Neutrophil (primary cell): ENCODE data around the gene BTRC.

Experiments used
- H3K27ac ChIP-seq: fragments of 200-600 bp; sonication (generic); 2 replicates; pipeline ENCODE4 v1.5.1; 2016; ENCODE audit warnings: mild to moderate bottlenecking, moderate library complexity
- H3K27me3 ChIP-seq: fragments of 200-600 bp; sonication (generic); 2 replicates; pipeline ENCODE4 v1.6.0; 2016; ENCODE audit warnings: mild to moderate bottlenecking
- H3K36me3 ChIP-seq: fragments of 200-600 bp; sonication (generic); 2 replicates; pipeline ENCODE4 v1.5.1; 2017
- H3K4me1 ChIP-seq, 2 experiments: fragments of 200-600 bp in 1 of 2; sonication (generic) in 1 of 2; 1 replicate in 1 of 2; 2 replicates in 1 of 2; pipeline versions ENCODE4 v1.5.1 to v1.6.1; 2013 to 2016; ENCODE audit warnings: low read depth in 1 of 2, low read length in 1 of 2, mild to moderate bottlenecking in 1 of 2, moderate library complexity in 1 of 2; ENCODE audit not compliant: control insufficient read depth in 1 of 2, insufficient read depth in 1 of 2
- H3K4me3 ChIP-seq, 2 experiments: fragments of 200-600 bp in 1 of 2; sonication (generic) in 1 of 2; 1 replicate in 1 of 2; 2 replicates in 1 of 2; pipeline ENCODE4 v1.5.1; 2013 to 2016; ENCODE audit warnings: low read depth in 1 of 2, low read length in 1 of 2, mild to moderate bottlenecking in 1 of 2, moderate library complexity in 1 of 2
- H3K9me3 ChIP-seq: fragments of 200-600 bp; sonication (generic); 2 replicates; pipeline ENCODE4 v1.5.1; 2016
- TF ChIP-seq, protein P1 (sequence below): fragments of 200-600 bp; sonication (generic); IDR thresholded peaks from 2 replicates; pipeline ENCODE4 v1.5.1; 2016; ENCODE audit warnings: antibody characterized with exemption

BTRC gene

DNA sequence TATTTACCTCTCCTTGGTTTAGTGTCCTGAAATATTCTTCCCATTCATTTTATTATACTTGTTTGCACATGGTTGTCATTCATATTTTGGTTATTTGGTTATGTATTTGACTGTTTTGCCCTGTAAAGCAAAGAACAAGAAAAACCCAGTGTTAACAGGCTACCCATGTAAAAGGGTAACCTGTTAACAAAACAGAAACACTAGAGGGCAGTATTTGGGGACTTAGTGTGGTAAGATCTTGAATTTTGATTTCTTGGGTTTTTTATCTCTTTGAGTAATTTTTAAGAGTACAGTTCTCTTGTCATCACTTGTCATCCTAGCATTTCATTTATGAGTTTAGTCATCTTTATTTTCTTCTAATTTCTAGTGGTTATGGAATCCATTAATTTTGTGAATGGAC lies 182.8 kb downstream of the BTRC start:
- TF ChIP-seq, protein P1, sequence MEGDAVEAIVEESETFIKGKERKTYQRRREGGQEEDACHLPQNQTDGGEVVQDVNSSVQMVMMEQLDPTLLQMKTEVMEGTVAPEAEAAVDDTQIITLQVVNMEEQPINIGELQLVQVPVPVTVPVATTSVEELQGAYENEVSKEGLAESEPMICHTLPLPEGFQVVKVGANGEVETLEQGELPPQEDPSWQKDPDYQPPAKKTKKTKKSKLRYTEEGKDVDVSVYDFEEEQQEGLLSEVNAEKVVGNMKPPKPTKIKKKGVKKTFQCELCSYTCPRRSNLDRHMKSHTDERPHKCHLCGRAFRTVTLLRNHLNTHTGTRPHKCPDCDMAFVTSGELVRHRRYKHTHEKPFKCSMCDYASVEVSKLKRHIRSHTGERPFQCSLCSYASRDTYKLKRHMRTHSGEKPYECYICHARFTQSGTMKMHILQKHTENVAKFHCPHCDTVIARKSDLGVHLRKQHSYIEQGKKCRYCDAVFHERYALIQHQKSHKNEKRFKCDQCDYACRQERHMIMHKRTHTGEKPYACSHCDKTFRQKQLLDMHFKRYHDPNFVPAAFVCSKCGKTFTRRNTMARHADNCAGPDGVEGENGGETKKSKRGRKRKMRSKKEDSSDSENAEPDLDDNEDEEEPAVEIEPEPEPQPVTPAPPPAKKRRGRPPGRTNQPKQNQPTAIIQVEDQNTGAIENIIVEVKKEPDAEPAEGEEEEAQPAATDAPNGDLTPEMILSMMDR = no peak
- no peak overlapping the region for H3K4me3 ChIP-seq
- H3K4me1 ChIP-seq = no peaks in the 10 kb centered on the region
- H3K36me3 ChIP-seq = peaks cover 50% of the 10 kb centered on the region
- H3K27me3 ChIP-seq = no peaks in the 10 kb centered on the region
- H3K9me3 ChIP-seq = no peaks in the 10 kb centered on the region
- H3K27ac ChIP-seq = no peak overlapping the region

DNA sequence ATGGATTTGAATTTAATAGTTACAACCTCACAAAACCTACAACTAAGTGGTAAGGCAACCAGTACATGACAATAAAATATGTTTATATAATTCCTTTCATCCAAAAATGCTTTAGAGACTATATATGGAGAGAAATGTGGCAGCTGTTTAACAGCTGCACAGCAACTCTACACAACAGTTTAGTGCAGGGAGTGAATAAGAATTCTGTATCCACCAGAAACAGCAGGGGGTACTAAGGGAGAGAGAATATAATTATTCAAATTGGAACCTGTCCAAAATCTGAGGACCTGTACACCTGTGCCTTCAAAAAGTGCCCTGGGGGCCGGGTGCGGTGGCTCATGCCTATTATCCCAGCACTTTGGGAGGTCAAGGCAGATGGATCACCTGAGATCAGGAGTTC lies 184.5 kb downstream of the BTRC start:
- Histone ChIP-seq H3K9me3 (no peaks in the 10 kb centered on the region), H3K27ac (no peak overlapping the region), H3K4me1 (no peaks in the 10 kb centered on the region), H3K27me3 (no peaks in the 10 kb centered on the region), H3K4me3 (no peak overlapping the region), H3K36me3 (peaks cover 36% of the 10 kb centered on the region)
- TF ChIP-seq, protein P1 = no peak

DNA sequence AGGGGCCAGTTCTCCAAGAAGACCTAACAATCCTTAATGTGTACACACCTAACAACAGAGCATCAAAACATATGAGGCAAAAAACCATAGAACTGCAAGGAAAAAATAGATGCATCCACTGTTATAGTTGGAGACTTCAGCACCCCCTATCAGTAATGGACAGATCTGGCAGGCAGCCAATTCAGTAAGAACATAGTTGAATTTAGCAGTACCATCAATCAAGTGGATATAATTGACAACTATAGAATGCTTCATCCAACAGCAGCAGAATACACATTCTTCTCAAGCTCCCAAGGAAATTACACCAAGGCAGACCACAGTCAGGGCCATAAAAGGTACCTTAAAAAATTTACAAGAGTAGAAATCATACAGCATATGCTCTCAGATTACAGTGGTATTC lies 191.9 kb downstream of the BTRC start:
- no peaks in the 10 kb centered on the region for H3K9me3 ChIP-seq
- TF ChIP-seq, protein P1 = no peak
- no peaks in the 10 kb centered on the region for H3K27me3 ChIP-seq
- H3K36me3 ChIP-seq = peaks cover 3% of the 10 kb centered on the region
- no peaks in the 10 kb centered on the region for H3K4me1 ChIP-seq
- H3K27ac ChIP-seq = no peak overlapping the region
- no peak overlapping the region for H3K4me3 ChIP-seq

DNA sequence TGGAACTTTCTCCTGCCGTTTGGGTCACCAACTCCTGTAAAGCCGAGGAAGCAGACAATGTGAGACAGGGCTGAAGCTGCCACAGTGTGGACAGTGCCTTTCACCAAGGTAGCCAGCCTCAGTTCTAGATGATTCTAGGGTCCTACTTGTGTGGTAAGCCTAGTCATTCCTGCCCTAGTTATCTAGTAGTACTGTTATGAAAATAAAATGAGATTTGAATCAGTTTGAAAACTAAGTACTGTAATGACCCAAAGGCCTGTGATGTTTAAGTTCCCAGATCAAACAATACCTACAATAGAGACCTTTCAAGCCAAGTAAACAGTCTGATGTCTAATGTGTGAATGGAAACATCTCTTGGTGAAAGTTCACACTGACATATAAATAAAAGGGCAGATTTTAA lies 197.0 kb downstream of the BTRC start:
- Histone ChIP-seq H3K27ac (no peak overlapping the region), H3K27me3 (no peaks in the 10 kb centered on the region), H3K36me3 (peaks cover 29% of the 10 kb centered on the region), H3K4me1 (no peaks in the 10 kb centered on the region), H3K4me3 (no peak overlapping the region), H3K9me3 (no peaks in the 10 kb centered on the region)
- TF ChIP-seq, protein P1 = no peak

DNA sequence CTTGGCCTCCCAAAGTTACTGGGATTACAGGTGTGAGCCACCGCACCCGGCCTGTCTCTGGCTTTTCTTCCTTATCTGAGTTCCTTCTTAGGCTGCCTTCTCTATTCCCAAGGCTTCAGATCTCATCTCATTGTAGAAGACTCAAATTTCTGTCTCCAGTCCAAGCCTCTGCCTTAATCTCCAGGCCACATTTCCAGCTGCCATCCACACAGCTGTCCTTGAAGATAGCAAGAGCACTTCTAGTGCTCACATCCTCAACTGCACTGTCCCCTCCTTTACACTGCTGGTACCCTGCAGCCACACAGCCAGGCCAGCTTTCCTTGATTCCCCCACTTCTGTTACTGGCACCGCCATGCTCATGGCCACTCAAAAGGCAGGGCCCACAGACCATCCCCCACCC lies 198.5 kb downstream of the BTRC start:
- Histone ChIP-seq H3K4me1 (no peaks in the 10 kb centered on the region), H3K27me3 (no peaks in the 10 kb centered on the region), H3K9me3 (no peaks in the 10 kb centered on the region), H3K36me3 (peaks cover 29% of the 10 kb centered on the region), H3K4me3 (no peak overlapping the region), H3K27ac (no peak overlapping the region)
- TF ChIP-seq, protein P1 = no peak

DNA sequence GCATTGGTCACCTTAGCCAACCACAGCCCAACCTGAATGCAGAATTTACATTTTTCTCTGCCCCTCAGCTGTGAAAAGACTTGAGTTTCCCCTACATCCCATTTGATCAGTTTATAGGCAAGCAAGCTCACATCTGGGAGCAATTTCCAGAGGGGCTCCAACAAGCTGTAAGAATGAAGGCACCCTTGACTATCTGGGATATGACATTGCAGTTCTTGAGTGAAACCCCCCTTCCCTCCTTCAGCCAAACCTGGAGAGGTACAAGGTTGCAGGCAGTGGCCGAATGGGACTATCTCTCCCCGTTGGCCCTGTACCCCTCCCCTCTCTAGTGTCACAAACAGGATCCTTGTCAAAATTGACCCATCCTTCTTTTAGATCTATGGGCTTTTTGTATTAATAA lies 203.6 kb downstream of the BTRC start:
- H3K9me3 ChIP-seq = no peaks in the 10 kb centered on the region
- peaks cover 15% of the 10 kb centered on the region for H3K36me3 ChIP-seq
- peaks cover 8% of the 10 kb centered on the region for H3K27me3 ChIP-seq
- no peaks in the 10 kb centered on the region for H3K4me1 ChIP-seq
- TF ChIP-seq, protein P1 = no peak
- H3K4me3 ChIP-seq = no peak overlapping the region
- H3K27ac ChIP-seq = no peak overlapping the region
